HEK293 (cell line): Measurements from ENCODE around the gene TNIP1.

ENCODE experiments used
- ZNF585B ChIP-seq: fragments of 450-650 bp; formaldehyde crosslinking; IDR thresholded peaks from 2 replicates; pipeline ENCODE4 v1.5.1; 2016; ENCODE audit warnings: missing biosample characterization, missing genetic modification characterization
- TF ChIP-seq, protein P1 (sequence below): fragments of 450-650 bp; formaldehyde crosslinking; IDR thresholded peaks from 2 replicates; pipeline ENCODE4 v1.5.1; 2016; ENCODE audit warnings: missing biosample characterization, missing genetic modification characterization
- TF ChIP-seq, protein P2 (sequence below): fragments of 450-650 bp; formaldehyde crosslinking; IDR thresholded peaks from 2 replicates; pipeline ENCODE4 v1.5.1; 2016; ENCODE audit warnings: missing biosample characterization, missing genetic modification characterization

DNA sequence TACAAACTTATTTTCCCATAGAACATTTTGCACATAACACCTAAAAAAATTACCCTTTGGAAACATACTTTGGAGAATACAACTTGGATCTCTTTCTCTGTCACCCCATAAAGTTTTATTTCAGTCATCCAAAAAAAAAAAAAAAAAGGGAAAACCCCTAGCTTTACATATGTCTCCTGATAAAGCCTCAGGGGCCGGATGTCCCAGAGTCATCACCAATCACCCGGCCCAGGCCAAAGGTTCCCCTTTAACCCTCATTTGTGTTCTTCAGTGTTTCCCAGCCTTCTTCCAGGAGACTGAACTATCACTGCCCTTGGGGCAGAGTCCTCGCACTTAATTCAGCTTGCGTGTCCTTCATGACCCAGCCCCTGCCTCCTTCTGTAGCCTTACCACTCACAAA lies 48.0 kb upstream of the TNIP1 start:
- TF ChIP-seq, protein P1, sequence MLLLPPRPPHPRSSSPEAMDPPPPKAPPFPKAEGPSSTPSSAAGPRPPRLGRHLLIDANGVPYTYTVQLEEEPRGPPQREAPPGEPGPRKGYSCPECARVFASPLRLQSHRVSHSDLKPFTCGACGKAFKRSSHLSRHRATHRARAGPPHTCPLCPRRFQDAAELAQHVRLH (tag by site-specific recombination), result no peak
- TF ChIP-seq, protein P2, sequence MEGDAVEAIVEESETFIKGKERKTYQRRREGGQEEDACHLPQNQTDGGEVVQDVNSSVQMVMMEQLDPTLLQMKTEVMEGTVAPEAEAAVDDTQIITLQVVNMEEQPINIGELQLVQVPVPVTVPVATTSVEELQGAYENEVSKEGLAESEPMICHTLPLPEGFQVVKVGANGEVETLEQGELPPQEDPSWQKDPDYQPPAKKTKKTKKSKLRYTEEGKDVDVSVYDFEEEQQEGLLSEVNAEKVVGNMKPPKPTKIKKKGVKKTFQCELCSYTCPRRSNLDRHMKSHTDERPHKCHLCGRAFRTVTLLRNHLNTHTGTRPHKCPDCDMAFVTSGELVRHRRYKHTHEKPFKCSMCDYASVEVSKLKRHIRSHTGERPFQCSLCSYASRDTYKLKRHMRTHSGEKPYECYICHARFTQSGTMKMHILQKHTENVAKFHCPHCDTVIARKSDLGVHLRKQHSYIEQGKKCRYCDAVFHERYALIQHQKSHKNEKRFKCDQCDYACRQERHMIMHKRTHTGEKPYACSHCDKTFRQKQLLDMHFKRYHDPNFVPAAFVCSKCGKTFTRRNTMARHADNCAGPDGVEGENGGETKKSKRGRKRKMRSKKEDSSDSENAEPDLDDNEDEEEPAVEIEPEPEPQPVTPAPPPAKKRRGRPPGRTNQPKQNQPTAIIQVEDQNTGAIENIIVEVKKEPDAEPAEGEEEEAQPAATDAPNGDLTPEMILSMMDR (tag by site-specific recombination), result no peak
- no peak for TF ChIP-seq ZNF585B
